ENCODE results near the gene LIPF.

Gene LIPF, protein sequence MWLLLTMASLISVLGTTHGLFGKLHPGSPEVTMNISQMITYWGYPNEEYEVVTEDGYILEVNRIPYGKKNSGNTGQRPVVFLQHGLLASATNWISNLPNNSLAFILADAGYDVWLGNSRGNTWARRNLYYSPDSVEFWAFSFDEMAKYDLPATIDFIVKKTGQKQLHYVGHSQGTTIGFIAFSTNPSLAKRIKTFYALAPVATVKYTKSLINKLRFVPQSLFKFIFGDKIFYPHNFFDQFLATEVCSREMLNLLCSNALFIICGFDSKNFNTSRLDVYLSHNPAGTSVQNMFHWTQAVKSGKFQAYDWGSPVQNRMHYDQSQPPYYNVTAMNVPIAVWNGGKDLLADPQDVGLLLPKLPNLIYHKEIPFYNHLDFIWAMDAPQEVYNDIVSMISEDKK

DNA sequence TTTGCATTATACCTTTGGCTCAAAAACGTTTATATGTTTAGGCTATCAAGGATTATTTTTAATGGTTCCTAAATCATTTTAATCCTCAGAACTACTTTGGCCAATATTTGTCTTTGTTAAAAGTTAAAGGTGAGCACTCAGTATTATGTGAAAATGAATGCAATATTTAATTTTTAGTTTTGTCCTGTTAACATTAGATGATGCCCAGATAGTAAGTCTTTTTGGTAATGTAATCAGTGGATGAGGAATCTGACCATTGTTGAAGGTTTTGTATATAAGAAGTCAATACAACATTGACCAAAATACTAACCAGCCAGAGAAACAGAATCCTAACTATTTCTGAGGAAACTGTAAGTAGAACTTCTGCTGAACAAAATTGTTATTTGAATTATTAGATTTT lies at the start of gene LIPF:
LIPF (plus strand) TSS at position 301 of the 400 bp plus-strand sequence. CDS start 2,856 bp downstream, outside the sequence.
- no peak within 1 kb of the TSS for H3K4me3 ChIP-seq (ENCODE audit: low read depth, low read length)
- DNase-seq (ENCODE audit: low read depth): no peak
- TF ChIP-seq, protein P1, sequence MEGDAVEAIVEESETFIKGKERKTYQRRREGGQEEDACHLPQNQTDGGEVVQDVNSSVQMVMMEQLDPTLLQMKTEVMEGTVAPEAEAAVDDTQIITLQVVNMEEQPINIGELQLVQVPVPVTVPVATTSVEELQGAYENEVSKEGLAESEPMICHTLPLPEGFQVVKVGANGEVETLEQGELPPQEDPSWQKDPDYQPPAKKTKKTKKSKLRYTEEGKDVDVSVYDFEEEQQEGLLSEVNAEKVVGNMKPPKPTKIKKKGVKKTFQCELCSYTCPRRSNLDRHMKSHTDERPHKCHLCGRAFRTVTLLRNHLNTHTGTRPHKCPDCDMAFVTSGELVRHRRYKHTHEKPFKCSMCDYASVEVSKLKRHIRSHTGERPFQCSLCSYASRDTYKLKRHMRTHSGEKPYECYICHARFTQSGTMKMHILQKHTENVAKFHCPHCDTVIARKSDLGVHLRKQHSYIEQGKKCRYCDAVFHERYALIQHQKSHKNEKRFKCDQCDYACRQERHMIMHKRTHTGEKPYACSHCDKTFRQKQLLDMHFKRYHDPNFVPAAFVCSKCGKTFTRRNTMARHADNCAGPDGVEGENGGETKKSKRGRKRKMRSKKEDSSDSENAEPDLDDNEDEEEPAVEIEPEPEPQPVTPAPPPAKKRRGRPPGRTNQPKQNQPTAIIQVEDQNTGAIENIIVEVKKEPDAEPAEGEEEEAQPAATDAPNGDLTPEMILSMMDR (IDR thresholded peaks at IDR 0.05; ENCODE audit: low read depth, low read length, missing control alignments): no peak

DNA sequence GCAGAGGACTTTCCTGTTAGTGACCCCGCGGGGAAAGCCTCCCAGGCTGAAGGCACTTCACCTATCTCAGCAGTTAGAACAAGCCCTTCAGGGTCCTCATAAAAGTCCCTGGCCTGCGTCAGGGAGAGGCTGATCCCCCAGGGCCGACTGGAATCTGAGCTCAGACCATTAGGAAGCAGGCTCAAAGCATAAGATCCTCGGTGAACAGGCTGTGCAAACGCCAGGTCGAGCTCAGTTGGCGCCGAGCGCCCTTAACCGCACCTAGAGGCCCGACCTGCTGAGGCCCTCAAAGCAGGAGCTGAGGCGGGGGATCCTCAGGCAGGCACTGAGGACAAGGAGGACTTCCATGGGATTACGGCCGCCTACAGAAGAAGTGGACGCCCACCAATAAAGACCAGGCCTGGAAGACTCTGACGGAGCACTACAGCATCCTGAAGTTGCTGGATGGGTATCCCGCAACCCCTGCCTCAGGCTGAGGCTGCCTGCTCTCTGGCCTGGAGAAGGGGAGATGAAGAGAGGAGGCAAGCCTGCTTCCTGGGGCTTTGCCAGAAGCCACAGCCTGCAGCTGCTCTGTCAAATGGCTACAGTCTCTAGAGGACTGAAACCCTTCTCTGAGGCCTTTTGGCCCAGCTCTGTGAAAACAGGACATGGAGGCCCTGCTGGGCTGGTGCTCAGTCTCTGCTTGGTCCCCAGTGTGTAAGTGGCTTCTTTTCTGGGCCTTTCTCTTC lies 47.8 kb upstream of the LIPF start:
- TF ChIP-seq, protein P1 (IDR thresholded peaks at IDR 0.05; ENCODE audit: low read depth, low read length, missing control alignments): no peak
- DNase-seq (ENCODE audit: low read depth): no peak

DNA sequence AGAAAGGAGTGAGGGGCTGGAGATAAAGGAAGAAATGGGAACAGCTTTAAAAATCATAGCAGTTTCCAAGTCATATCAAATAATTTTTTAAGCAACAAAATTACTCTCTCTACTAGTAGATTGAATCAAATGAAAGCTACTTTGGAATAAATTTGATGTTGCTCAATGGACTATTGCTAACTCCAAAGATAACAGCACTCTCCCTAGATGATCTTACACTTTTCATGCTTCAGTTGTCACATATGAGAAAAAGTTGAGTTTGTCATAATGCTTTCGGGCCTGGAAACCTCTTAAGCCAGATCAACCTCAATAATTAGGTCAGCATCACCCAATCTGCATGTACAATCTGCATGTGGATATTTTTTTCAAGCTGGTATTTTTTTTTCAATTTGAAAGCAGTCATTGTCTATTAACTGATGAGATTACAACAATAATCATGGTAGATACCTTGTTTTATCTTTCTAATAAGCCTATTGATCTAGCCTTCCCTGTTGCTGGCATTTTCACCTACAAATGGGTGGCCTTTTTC lies 46.4 kb upstream of the LIPF start:
- no peak overlapping the region for H3K4me3 ChIP-seq (ENCODE audit: low read depth, low read length)
- DNase-seq (ENCODE audit: low read depth): no peak
- TF ChIP-seq, protein P1 (IDR thresholded peaks at IDR 0.05; ENCODE audit: low read depth, low read length, missing control alignments): no peak

More for the DNA sequence above, 47.8 kb upstream of the LIPF start:
- H3K4me3 ChIP-seq (ENCODE audit: low read depth, low read length): no peak overlapping the region

DNA sequence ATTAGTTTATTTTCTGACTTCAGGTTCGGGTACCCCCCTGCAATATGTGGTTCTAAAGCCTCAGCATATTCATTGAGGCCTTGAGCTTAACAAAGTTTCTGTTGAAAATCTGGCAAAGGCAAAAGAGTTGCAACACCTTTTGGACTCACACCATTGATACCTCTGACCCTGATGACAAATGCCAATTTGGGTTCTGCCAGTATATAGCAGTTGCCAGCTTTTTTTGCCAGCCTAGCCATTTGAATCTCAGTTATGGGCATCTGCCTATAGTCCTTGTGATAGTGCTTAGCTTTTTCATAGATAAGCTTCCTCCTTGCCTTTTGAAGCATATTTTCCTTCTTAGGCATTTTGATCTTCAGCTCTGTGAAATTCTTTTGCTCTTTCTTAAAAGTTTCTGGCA lies 45.7 kb upstream of the LIPF start:
- DNase-seq (ENCODE audit: low read depth): no peak
- H3K4me3 ChIP-seq (ENCODE audit: low read depth, low read length): no peak overlapping the region
- TF ChIP-seq, protein P1 (IDR thresholded peaks at IDR 0.05; ENCODE audit: low read depth, low read length, missing control alignments): no peak

- no peak overlapping the region for H3K4me3 ChIP-seq (ENCODE audit: low read depth, low read length)
- TF ChIP-seq, protein P1 (IDR thresholded peaks at IDR 0.05; ENCODE audit: low read depth, low read length, missing control alignments): no peak
- DNase-seq (ENCODE audit: low read depth): no peak
Measured at GRCh38 chr10:88620441-88620840, 43.8 kb upstream of the LIPF start.

DNA sequence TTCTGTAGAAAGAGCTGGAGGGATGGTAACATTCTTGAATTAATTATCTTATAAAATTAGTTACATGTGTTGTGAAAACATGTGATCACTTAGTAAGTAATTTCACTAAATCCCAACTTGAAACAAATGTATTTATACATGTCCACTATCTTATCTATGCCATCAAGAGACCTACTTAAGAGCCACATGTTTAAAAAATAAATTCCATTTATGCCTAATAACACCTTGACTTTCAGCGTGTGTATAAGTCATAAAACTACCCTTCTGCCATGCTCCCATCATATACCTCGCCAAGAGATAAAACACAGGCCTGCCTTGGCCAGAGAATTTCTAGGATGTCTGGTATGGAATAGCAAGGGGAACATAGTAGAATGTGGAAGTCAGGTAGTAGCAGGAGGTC lies 40.4 kb upstream of the LIPF start:
- H3K4me3 ChIP-seq (ENCODE audit: low read depth, low read length): no peak overlapping the region
- no peak for DNase-seq (ENCODE audit: low read depth)
- TF ChIP-seq, protein P1 (IDR thresholded peaks at IDR 0.05; ENCODE audit: low read depth, low read length, missing control alignments): no peak
